Liver (tissue), 3 donors: ENCODE measurements around the gene PTPN6.

Source experiments
- ATF3 ChIP-seq: IDR thresholded peaks from 2 replicates; pipeline ENCODE4 v1.6.1; 2016; ENCODE audit warnings: antibody characterized with exemption
- CTCF ChIP-seq: fragments of 150-350 bp; IDR thresholded peaks from 2 replicates; pipeline ENCODE4 v1.5.1; 2017; ENCODE audit warnings: improper control_type of control experiment, low read depth, low read length; ENCODE audit not compliant: missing input control
- EGR1 ChIP-seq, 2 donors: IDR thresholded peaks; 2 replicates each; pipeline ENCODE4 v1.6.1; 2016 to 2018; ENCODE audit warnings: antibody characterized with exemption in 2 of 2, low read depth in 2 of 2
- FOXA1 ChIP-seq: IDR thresholded peaks from 2 replicates; pipeline ENCODE4 v1.6.1; 2016; ENCODE audit warnings: antibody characterized with exemption
- HNF4A ChIP-seq, 2 donors: conservative IDR thresholded peaks; 2 replicates each; pipeline ENCODE4 v1.6.1; 2016; ENCODE audit warnings: antibody characterized with exemption in 2 of 2, mild to moderate bottlenecking in 2 of 2
- YY1 ChIP-seq: IDR thresholded peaks from 2 replicates; pipeline ENCODE4 v1.6.1; 2016; ENCODE audit warnings: antibody characterized with exemption, mild to moderate bottlenecking
- ZBTB33 ChIP-seq: IDR thresholded peaks from 2 replicates; pipeline ENCODE4 v1.6.1; 2016; ENCODE audit warnings: antibody characterized with exemption
- donor health status: healthy.
- donor health status: healthy.

- no peak for TF ChIP-seq HNF4A (conservative IDR thresholded peaks at IDR 0.05)
- TF ChIP-seq ATF3 = no peak
- TF ChIP-seq CTCF = no peak
- no peak for TF ChIP-seq YY1
- no peak for TF ChIP-seq EGR1 (IDR thresholded peaks at IDR 0.05; ENCODE audit: low read depth in 2 of 2)
- TF ChIP-seq FOXA1 = no peak
- no peak for TF ChIP-seq ZBTB33
These were observed 35.3 kb upstream of the PTPN6 start for GRCh38 chr12:6915789-6916285.
